Lower leg skin (tissue), 4 donors: ENCODE results near the gene RGSL1. TPM values are rescaled to one million over a fixed set of nuclear protein-coding genes. Genes with fewer than 3 reads are reported as not detected.

Experiments
- DNase-seq, 2 donors: peaks; one replicate each; pipeline ENCODE4 v3.0.0-alpha.2; 2019; ENCODE audit warnings: low spot score in 2 of 2
- H3K4me3 ChIP-seq: fragments of 200-600 bp; sonication (generic); 2 replicates; pipeline ENCODE4 v1.5.1; 2017; ENCODE audit warnings: mild to moderate bottlenecking, low read depth; ENCODE audit not compliant: poor library complexity, severe bottlenecking
- CTCF ChIP-seq, 3 donors: fragments of 450-650 bp; IDR thresholded peaks; one replicate each; pipeline ENCODE4 v1.5.1; 2016; ENCODE audit warnings: antibody characterized with exemption in 3 of 3, mild to moderate bottlenecking in 3 of 3, moderate library complexity in 2 of 3
- POLR2A ChIP-seq, 2 donors: fragments of 450-650 bp; IDR thresholded peaks; one replicate each; pipeline ENCODE4 v1.6.1; 2016 to 2017; ENCODE audit warnings: antibody characterized with exemption in 2 of 2, mild to moderate bottlenecking in 1 of 2, moderate library complexity in 1 of 2
- WGBS, 2 donors: methylation state at CpG; one replicate each; pipeline ENCODE4 v1.1.5; 2018; 5-methylcytosine and 5-hydroxymethylcytosine counted together
- intact Hi-C: fragments of 100-400 bp; cut with DNase I; formaldehyde crosslinking; loops from one replicate; pipeline ENCODE4 v1.15.0; 2023; ENCODE audit warnings: low total_unique reads
- total RNA-seq, 4 donors: library from RNA; depleted of rRNA; stranded (reverse); fragments of >200 nt; gene quantifications; one replicate each; pipeline ENCODE4 v1.1.0, GENCODE V29; 2016

RGSL1 gene
- total RNA-seq, 4 donors from 2014 or later: not detected

GRCh38 chr1:182587093-182587492, 137.1 kb downstream of the RGSL1 start:
- no peak overlapping the region for H3K4me3 ChIP-seq
- intact Hi-C loops: no loop called here
- 0% methylated on average over 1 of the region's 1 CpG for WGBS, 2 donors
- no peak for DNase-seq
- no peak for TF ChIP-seq CTCF (IDR thresholded peaks at IDR 0.05)
- no peak for TF ChIP-seq POLR2A (IDR thresholded peaks at IDR 0.05)

- intact Hi-C loops: no loop called here
- peak overlapping the region; percentile 73 for H3K4me3 ChIP-seq
- DNase-seq: no peak
- TF ChIP-seq POLR2A (IDR thresholded peaks at IDR 0.05) (no peak), CTCF (IDR thresholded peaks at IDR 0.05) (no peak)
- 30 to 42% methylated on average over 4 of the region's 4 CpGs for WGBS, 2 donors
These were observed 137.9 kb downstream of the RGSL1 start for GRCh38 chr1:182587666-182588499.

- intact Hi-C loops: no loop called here
- 2% methylated on average over 20 of the region's 20 CpGs for WGBS, 2 donors
- peak within 1 kb of the TSS; percentile 73 for H3K4me3 ChIP-seq
- peak; percentile 75 to 93 for DNase-seq
- no peak for TF ChIP-seq CTCF (IDR thresholded peaks at IDR 0.05)
- TF ChIP-seq POLR2A (IDR thresholded peaks at IDR 0.05): no peak
These were observed 138.8 kb downstream of the RGSL1 start, which contains the start of gene RNASEL for GRCh38 chr1:182588500-182589396. Gene RNASEL, minus strand, starts transcription at chr1:182589256. Its CDS starts 2,450 bp downstream, at chr1:182586806.

GRCh38 chr1:182589520-182589919, 139.6 kb downstream of the RGSL1 start:
- intact Hi-C loops: no loop called here
- DNase-seq: no peak
- TF ChIP-seq POLR2A (IDR thresholded peaks at IDR 0.05): no peak
- no peak for TF ChIP-seq CTCF (IDR thresholded peaks at IDR 0.05)
- whole genome bisulfite sequencing, 2 donors: 83 to 84% methylated on average over 3 of the region's 3 CpGs
- no peak overlapping the region for H3K4me3 ChIP-seq

- TF ChIP-seq CTCF (IDR thresholded peaks at IDR 0.05) (no peak), POLR2A (IDR thresholded peaks at IDR 0.05) (no peak)
- DNase-seq: no peak
- H3K4me3 ChIP-seq: no peak overlapping the region
- 94% methylated on average over 5 of the region's 5 CpGs for WGBS, 2 donors
- intact Hi-C loops: no loop called here
These were observed 140.0 kb downstream of the RGSL1 start for GRCh38 chr1:182589931-182590330.
